ENCODE results near the gene FGD2. TPM values are rescaled to one million over a fixed set of nuclear protein-coding genes. Genes with fewer than 3 reads are reported as not detected.

Gene FGD2
- total RNA-seq, 2 experiments from 2014 or later: 1.2 TPM

GRCh38 chr6:36983538-36983937, 21.9 kb upstream of the FGD2 start:
- ChIA-PET CTCF (interaction anchor here (1.4 kb wide), 1 partner anchor 35 kb away, joined by 5 read pairs; no protein-coding TSS in a partner anchor), POLR2A (no interaction called here)
- no peak for DNase-seq
- ATAC-seq (ENCODE audit: poor library complexity): no peak
- Mint-ChIP-seq H3K4me3 (no peak overlapping the region), H3K36me3 (ENCODE audit: low read depth) (peaks cover 33% of the 10 kb centered on the region), H3K9me3 (no peaks in the 10 kb centered on the region), H3K27ac (no peak overlapping the region), H3K4me1 (ENCODE audit: low read depth) (peaks cover 44% of the 10 kb centered on the region), H3K27me3 (no peaks in the 10 kb centered on the region)
- H3K27me3 ChIP-seq (ENCODE audit: control insufficient read depth in 1 of 2, insufficient read depth in 2 of 2, low read length in 2 of 2): no peaks in the 10 kb centered on the region
- H3K4me3 ChIP-seq (ENCODE audit: low read length): no peak overlapping the region
- intact Hi-C loops (cut with DNase I, micrococcal nuclease): no loop called here
- TF ChIP-seq CTCF (IDR thresholded peaks at IDR 0.05): no peak
- no peaks in the 10 kb centered on the region for H3K9me3 ChIP-seq (ENCODE audit: control insufficient read depth in 1 of 2, insufficient read depth in 1 of 2, low read length in 2 of 2)
- no peak overlapping the region for H3K27ac ChIP-seq (ENCODE audit: low read depth in 1 of 2, low read length in 2 of 2)
- H3K36me3 ChIP-seq (ENCODE audit: insufficient read depth, low read length): peaks cover 23% of the 10 kb centered on the region
- H3K4me1 ChIP-seq (ENCODE audit: insufficient read depth, low read length): peaks cover 66% of the 10 kb centered on the region

DNA sequence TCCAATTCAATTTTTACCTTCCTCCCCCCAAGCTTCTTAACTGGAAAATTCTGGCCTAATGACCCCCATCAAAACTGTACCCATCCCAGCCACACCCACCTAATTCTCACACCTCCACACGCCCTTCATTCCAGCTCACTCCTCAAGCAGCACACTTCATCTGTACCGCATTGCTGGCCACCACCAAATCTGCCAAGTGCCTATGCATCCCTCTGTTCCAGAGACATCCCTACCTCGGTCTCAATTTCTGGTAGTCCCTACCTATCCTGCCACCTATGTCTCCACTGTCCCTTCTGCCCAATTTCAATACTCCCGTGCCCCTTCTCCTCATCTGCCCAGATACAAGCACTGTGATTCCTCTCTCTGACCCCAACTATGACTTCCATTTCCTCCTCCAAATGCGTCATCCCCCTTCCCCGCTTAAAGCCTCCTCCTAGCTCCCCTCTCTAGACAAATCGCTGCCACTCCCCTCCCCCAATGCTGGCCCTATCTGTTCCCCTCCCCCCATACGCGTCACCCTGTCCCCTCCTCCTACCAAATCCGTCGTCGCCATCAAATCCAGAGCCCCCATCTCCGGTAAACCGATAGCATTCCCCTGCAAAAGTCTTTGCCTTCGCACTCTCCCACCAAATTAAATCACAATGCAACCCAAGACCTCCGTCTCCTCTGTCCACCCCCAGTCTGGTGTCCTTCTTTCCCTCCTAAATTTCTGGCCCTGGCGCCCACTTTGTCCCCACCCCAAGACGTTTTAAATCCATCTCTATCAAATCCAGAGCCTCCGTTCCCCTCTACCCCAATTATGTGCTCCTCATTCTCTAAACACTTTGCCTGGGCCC, 20.7 kb upstream of the FGD2 start:
- H3K36me3 ChIP-seq (ENCODE audit: insufficient read depth, low read length): peaks cover 12% of the 10 kb centered on the region
- peak overlapping the region; percentile 48 to 81 for H3K27ac ChIP-seq (ENCODE audit: low read depth in 1 of 2, low read length in 2 of 2)
- Mint-ChIP-seq H3K4me3 (no peak overlapping the region), H3K9me3 (no peaks in the 10 kb centered on the region), H3K4me1 (ENCODE audit: low read depth) (peaks cover 33% of the 10 kb centered on the region), H3K27me3 (no peaks in the 10 kb centered on the region), H3K27ac (no peak overlapping the region), H3K36me3 (ENCODE audit: low read depth) (peaks cover 21% of the 10 kb centered on the region)
- no peak for TF ChIP-seq CTCF (IDR thresholded peaks at IDR 0.05)
- ChIA-PET POLR2A (interaction anchor here (1.3 to 3.2 kb wide), 3 partner anchors 20 to 95 kb away, joined by 6 to 31 read pairs (median 26); partner anchors contain the start of gene PI16), CTCF (interaction anchor here (0.7 to 2.0 kb wide), 2 partner anchors 99 kb away, joined by 3 to 9 read pairs; partner anchors contain the start of gene C6orf89)
- peaks cover 60% of the 10 kb centered on the region for H3K4me1 ChIP-seq (ENCODE audit: insufficient read depth, low read length)
- H3K4me3 ChIP-seq (ENCODE audit: low read length): peak overlapping the region; percentile 90
- DNase-seq (peak in 12 of 14 experiments; percentile 30 to 80 (median 57)), ATAC-seq (ENCODE audit: poor library complexity) (peak; percentile 33)
- intact Hi-C loops (cut with DNase I, micrococcal nuclease): loop anchor here (1.0 to 5.0 kb wide), 3 partner anchors 20 to 1062 kb away; partner anchors contain the start of gene SRPK1 (in 1 of the 2)
- H3K27me3 ChIP-seq (ENCODE audit: control insufficient read depth in 1 of 2, insufficient read depth in 2 of 2, low read length in 2 of 2): no peaks in the 10 kb centered on the region
- no peaks in the 10 kb centered on the region for H3K9me3 ChIP-seq (ENCODE audit: control insufficient read depth in 1 of 2, insufficient read depth in 1 of 2, low read length in 2 of 2)

- Histone ChIP-seq H3K27ac (ENCODE audit: low read depth in 1 of 2, low read length in 2 of 2) (peak overlapping the region; percentile 48 to 81), H3K4me1 (ENCODE audit: insufficient read depth, low read length) (peaks cover 53% of the 10 kb centered on the region), H3K4me3 (ENCODE audit: low read length) (peak overlapping the region; percentile 90), H3K27me3 (ENCODE audit: control insufficient read depth in 1 of 2, insufficient read depth in 2 of 2, low read length in 2 of 2) (no peaks in the 10 kb centered on the region), H3K9me3 (ENCODE audit: control insufficient read depth in 1 of 2, insufficient read depth in 1 of 2, low read length in 2 of 2) (no peaks in the 10 kb centered on the region), H3K36me3 (ENCODE audit: insufficient read depth, low read length) (peaks cover 8% of the 10 kb centered on the region)
- POLR2A ChIA-PET: interaction anchor here (0.7 to 3.2 kb wide), 22 partner anchors 21 to 833 kb away, joined by 3 to 35 read pairs (median 7); partner anchors contain the start of genes C6orf89, PI16, PIM1 and PPIL1
- CTCF ChIA-PET: interaction anchor here (0.9 to 2.0 kb wide), 5 partner anchors 33 to 226 kb away, joined by 3 to 9 read pairs (median 3); partner anchors contain the start of genes C6orf89 and PPIL1
- peaks cover 27% of the 10 kb centered on the region for H3K4me1 Mint-ChIP-seq (ENCODE audit: low read depth)
- no peak overlapping the region for H3K27ac Mint-ChIP-seq
- DNase-seq: no peak
- no peak for TF ChIP-seq CTCF (IDR thresholded peaks at IDR 0.05)
- no peak for ATAC-seq (ENCODE audit: poor library complexity)
- H3K4me3 Mint-ChIP-seq: no peak overlapping the region
- intact Hi-C loops (cut with DNase I, micrococcal nuclease): loop anchor here (1.0 to 5.0 kb wide), 3 partner anchors 21 to 1063 kb away; partner anchors contain the start of gene SRPK1 (in 1 of the 2)
- H3K36me3 Mint-ChIP-seq (ENCODE audit: low read depth): peaks cover 17% of the 10 kb centered on the region
- no peaks in the 10 kb centered on the region for H3K27me3 Mint-ChIP-seq
- no peaks in the 10 kb centered on the region for H3K9me3 Mint-ChIP-seq
These were observed 20.0 kb upstream of the FGD2 start for GRCh38 chr6:36985417-36985807.
